ENCODE results near the gene SHB. TPM values are rescaled to one million over a fixed set of nuclear protein-coding genes. Genes with fewer than 3 reads are reported as not detected.

Gene SHB
- total RNA-seq, 2 experiments from 2014 or later = 1.1 to 1.2 TPM

DNA sequence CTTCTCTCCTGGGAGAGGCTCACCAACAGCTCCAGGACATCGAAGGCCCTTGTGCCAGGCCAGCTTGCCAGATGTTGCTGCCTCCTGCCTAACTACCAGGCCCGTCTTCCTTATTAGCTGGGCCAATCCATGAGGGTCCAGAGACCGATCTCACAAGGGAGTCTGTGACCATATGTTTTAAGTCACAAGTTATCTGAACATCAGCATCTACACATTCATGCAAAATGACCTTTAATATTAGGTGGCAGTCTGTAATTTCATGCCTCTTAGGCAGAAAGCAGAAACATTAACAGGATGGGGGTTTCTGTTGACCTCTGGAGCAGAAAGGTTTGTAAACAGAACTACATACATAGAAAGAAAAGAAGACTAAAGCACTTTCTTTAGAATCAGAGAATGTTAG, 90.0 kb downstream of the SHB start:
- no peak for DNase-seq
- ChIA-PET POLR2A (no interaction called here), CTCF (no interaction called here)
- ATAC-seq (ENCODE audit: poor library complexity) = no peak
- TF ChIP-seq, protein P1, sequence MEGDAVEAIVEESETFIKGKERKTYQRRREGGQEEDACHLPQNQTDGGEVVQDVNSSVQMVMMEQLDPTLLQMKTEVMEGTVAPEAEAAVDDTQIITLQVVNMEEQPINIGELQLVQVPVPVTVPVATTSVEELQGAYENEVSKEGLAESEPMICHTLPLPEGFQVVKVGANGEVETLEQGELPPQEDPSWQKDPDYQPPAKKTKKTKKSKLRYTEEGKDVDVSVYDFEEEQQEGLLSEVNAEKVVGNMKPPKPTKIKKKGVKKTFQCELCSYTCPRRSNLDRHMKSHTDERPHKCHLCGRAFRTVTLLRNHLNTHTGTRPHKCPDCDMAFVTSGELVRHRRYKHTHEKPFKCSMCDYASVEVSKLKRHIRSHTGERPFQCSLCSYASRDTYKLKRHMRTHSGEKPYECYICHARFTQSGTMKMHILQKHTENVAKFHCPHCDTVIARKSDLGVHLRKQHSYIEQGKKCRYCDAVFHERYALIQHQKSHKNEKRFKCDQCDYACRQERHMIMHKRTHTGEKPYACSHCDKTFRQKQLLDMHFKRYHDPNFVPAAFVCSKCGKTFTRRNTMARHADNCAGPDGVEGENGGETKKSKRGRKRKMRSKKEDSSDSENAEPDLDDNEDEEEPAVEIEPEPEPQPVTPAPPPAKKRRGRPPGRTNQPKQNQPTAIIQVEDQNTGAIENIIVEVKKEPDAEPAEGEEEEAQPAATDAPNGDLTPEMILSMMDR (IDR thresholded peaks at IDR 0.05) = no peak
- Mint-ChIP-seq H3K36me3 (ENCODE audit: low read depth) (no peaks in the 10 kb centered on the region), H3K27ac (no peak overlapping the region), H3K27me3 (no peaks in the 10 kb centered on the region), H3K4me3 (no peak overlapping the region), H3K9me3 (no peaks in the 10 kb centered on the region), H3K4me1 (ENCODE audit: low read depth) (no peaks in the 10 kb centered on the region)
- Histone ChIP-seq H3K4me1 (ENCODE audit: insufficient read depth, low read length) (no peaks in the 10 kb centered on the region), H3K9me3 (ENCODE audit: control insufficient read depth in 1 of 2, insufficient read depth in 1 of 2, low read length in 2 of 2) (no peaks in the 10 kb centered on the region), H3K27ac (ENCODE audit: low read depth in 1 of 2, low read length in 2 of 2) (no peak overlapping the region), H3K4me3 (ENCODE audit: low read length) (no peak overlapping the region), H3K36me3 (ENCODE audit: insufficient read depth, low read length) (no peaks in the 10 kb centered on the region), H3K27me3 (ENCODE audit: control insufficient read depth in 1 of 2, insufficient read depth in 2 of 2, low read length in 2 of 2) (no peaks in the 10 kb centered on the region)
- intact Hi-C loops (cut with DNase I, micrococcal nuclease) = no loop called here

DNA sequence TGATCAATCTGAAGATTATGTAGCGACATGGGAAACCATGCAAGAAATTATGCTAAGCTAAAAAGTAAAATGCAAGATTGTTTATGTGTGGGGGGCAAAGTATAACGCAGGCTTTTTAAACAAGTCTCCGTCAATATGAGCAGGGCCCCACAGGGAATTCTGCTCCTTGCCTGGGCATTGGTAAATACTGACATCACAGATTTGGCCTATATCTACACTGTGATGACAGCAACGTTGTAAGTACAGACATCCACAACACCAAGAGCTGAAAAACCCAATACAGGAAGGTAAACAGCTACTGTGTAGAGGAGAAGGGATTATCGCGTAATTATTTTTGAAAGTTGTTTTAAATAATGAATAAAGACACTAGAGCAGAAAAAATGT, 90.6 kb downstream of the SHB start:
- Histone ChIP-seq H3K27ac (ENCODE audit: low read depth in 1 of 2, low read length in 2 of 2) (no peak overlapping the region), H3K27me3 (ENCODE audit: control insufficient read depth in 1 of 2, insufficient read depth in 2 of 2, low read length in 2 of 2) (no peaks in the 10 kb centered on the region), H3K36me3 (ENCODE audit: insufficient read depth, low read length) (no peaks in the 10 kb centered on the region), H3K4me1 (ENCODE audit: insufficient read depth, low read length) (no peaks in the 10 kb centered on the region), H3K4me3 (ENCODE audit: low read length) (no peak overlapping the region), H3K9me3 (ENCODE audit: control insufficient read depth in 1 of 2, insufficient read depth in 1 of 2, low read length in 2 of 2) (no peaks in the 10 kb centered on the region)
- Mint-ChIP-seq H3K27ac (no peak overlapping the region), H3K4me3 (no peak overlapping the region), H3K9me3 (no peaks in the 10 kb centered on the region), H3K36me3 (ENCODE audit: low read depth) (no peaks in the 10 kb centered on the region), H3K4me1 (ENCODE audit: low read depth) (no peaks in the 10 kb centered on the region), H3K27me3 (no peaks in the 10 kb centered on the region)
- ChIA-PET POLR2A (no interaction called here), CTCF (no interaction called here)
- intact Hi-C loops (cut with DNase I, micrococcal nuclease) = no loop called here
- ATAC-seq (ENCODE audit: poor library complexity) (no peak), DNase-seq (no peak)
- TF ChIP-seq, protein P1 (IDR thresholded peaks at IDR 0.05) = no peak

DNA sequence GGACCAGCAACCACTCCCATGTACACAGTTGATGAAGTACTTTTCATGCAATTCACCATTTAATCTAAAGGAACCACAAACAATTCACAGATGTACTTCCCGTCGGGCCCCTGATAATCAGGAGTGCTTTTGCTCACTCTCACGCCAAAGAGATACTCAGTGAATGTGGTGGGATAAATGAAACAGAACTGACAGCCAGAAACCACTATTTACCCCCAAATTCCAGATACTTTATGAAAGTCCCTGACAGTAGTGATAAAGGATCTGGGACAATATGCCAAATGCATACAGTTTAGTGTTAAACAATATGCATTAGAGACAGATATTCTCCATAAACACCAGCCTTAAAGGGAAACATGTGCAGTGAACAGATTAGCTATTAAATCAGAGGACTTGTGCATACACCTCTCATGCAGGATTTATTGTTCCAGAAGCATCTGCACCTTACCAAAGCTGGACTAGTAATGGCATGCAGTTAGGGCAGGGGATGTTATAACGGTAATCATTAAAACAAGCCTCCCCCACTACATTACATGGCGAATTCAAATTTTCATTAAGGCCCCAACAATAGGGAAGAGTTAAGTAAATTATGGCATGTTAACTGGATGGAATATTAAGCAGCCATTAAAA, 91.1 kb downstream of the SHB start:
- no peak for ATAC-seq (ENCODE audit: poor library complexity)
- H3K27me3 ChIP-seq (ENCODE audit: control insufficient read depth in 1 of 2, insufficient read depth in 2 of 2, low read length in 2 of 2) = no peaks in the 10 kb centered on the region
- POLR2A ChIA-PET = no interaction called here
- Mint-ChIP-seq H3K36me3 (ENCODE audit: low read depth) (no peaks in the 10 kb centered on the region), H3K9me3 (no peaks in the 10 kb centered on the region), H3K27ac (no peak overlapping the region), H3K27me3 (no peaks in the 10 kb centered on the region), H3K4me3 (no peak overlapping the region), H3K4me1 (ENCODE audit: low read depth) (no peaks in the 10 kb centered on the region)
- no peaks in the 10 kb centered on the region for H3K9me3 ChIP-seq (ENCODE audit: control insufficient read depth in 1 of 2, insufficient read depth in 1 of 2, low read length in 2 of 2)
- TF ChIP-seq, protein P1 (IDR thresholded peaks at IDR 0.05) = no peak
- no peak overlapping the region for H3K27ac ChIP-seq (ENCODE audit: low read depth in 1 of 2, low read length in 2 of 2)
- no peaks in the 10 kb centered on the region for H3K36me3 ChIP-seq (ENCODE audit: insufficient read depth, low read length)
- no peaks in the 10 kb centered on the region for H3K4me1 ChIP-seq (ENCODE audit: insufficient read depth, low read length)
- no peak overlapping the region for H3K4me3 ChIP-seq (ENCODE audit: low read length)
- intact Hi-C loops (cut with DNase I, micrococcal nuclease) = no loop called here
- CTCF ChIA-PET = no interaction called here
- DNase-seq = no peak
